ENCODE results near the gene SCTR.

DNA sequence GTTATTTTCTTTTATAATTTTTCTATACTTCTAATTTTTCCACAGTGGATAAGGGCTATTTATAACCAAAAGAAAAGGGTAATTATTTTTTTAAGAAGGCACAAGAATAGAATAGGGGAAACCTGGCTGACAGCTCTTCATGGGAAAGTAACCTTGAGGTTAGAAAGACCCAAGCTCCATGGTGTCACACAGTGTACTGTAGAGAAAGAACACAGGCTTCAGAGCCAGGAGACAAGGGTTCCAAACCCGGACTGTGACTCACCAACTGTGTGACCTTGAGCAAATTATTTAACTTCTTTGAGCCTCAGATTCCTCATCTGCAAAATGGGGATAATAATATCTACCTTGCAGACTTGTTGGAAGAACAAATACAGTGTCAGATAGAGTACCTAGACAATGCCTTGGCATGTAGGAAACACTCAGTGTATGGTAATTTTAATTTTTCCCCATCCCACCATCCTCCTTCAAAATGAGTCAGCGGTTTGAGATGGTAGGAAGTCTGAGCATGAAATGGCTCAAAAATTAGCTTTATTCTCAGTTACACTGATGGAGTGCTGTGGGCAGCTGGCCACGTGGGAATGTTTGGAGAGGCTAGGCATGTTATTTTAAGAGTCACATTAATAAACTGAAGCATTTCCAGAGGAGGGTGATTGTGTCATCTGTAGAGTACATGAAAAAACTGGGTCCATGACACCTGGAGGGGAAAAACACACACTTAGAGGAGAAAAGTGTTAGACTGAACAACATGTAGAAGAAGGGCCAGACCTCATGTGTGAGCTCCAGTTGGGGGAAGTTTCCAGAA, 55.9 kb downstream of the SCTR start:
- TF ChIP-seq, protein P1, sequence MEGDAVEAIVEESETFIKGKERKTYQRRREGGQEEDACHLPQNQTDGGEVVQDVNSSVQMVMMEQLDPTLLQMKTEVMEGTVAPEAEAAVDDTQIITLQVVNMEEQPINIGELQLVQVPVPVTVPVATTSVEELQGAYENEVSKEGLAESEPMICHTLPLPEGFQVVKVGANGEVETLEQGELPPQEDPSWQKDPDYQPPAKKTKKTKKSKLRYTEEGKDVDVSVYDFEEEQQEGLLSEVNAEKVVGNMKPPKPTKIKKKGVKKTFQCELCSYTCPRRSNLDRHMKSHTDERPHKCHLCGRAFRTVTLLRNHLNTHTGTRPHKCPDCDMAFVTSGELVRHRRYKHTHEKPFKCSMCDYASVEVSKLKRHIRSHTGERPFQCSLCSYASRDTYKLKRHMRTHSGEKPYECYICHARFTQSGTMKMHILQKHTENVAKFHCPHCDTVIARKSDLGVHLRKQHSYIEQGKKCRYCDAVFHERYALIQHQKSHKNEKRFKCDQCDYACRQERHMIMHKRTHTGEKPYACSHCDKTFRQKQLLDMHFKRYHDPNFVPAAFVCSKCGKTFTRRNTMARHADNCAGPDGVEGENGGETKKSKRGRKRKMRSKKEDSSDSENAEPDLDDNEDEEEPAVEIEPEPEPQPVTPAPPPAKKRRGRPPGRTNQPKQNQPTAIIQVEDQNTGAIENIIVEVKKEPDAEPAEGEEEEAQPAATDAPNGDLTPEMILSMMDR (conservative IDR thresholded peaks at IDR 0.05 in 1 of 2, IDR thresholded peaks at IDR 0.05 in 1 of 2; ENCODE audit: extremely low read depth in 1 of 2, insufficient read depth in 1 of 2, low read depth in 1 of 2, low read length in 2 of 2): no peak
- no peak for TF ChIP-seq EZH2 (IDR thresholded peaks at IDR 0.05; ENCODE audit: borderline replicate concordance, low read length)

Data from mammary epithelial cell (primary cell).